NOMO-1 treated with DMSO at 0.1 percent for 48 hours (cell line): Measurements from ENCODE around the gene STXBP5.
"Not testable (repeated sequence)": the region's sequence is repeated elsewhere in the genome, so short reads cannot be mapped to it uniquely, and the experiment has no call there.

ENCODE experiments used
- DNase-seq: peaks from one replicate; lab custom pipeline; 2025; ENCODE audit not compliant: unreplicated experiment; lab: John Stamatoyannopoulos, UW

Gene STXBP5

DNA sequence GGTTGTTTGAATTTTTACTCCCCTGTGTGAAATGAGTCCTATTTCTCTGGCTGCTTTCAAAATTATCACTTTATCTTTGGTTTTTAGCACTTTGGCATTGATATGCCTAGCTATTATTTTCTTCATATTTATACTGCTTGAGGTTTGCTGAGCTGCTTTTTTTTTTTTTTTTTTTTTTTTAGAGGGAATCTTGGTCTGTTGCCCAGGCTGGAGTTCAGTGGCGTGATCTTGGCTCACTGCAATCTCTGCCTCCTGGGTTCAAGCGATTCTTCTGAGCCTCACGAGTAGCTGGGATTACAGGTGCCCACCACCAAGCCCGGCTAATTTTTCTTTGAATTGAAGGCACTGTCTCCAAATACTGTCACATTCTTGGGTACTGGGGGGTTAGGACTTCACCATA is 40.6 kb downstream of the STXBP5 start:
- no peak for DNase-seq

DNA sequence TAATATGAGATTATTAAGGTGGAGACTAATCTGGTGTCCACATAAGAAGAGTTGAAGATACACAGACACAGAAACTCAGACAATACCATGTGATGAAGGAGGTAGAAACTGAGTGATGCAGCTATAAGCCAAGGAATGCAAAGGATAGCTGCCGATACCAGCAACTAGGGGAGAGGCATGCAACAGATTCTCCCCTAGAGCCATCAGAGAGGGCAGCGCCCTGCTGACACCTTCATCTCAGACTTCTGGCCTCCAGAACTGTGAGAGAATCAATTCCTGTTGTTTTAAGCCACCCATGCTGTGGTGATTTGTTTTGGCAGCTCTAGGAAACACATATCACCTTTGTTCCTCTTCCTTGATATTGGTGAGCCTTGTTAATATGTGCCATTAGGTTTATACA is 41.5 kb downstream of the STXBP5 start:
- DNase-seq, result no peak

DNA sequence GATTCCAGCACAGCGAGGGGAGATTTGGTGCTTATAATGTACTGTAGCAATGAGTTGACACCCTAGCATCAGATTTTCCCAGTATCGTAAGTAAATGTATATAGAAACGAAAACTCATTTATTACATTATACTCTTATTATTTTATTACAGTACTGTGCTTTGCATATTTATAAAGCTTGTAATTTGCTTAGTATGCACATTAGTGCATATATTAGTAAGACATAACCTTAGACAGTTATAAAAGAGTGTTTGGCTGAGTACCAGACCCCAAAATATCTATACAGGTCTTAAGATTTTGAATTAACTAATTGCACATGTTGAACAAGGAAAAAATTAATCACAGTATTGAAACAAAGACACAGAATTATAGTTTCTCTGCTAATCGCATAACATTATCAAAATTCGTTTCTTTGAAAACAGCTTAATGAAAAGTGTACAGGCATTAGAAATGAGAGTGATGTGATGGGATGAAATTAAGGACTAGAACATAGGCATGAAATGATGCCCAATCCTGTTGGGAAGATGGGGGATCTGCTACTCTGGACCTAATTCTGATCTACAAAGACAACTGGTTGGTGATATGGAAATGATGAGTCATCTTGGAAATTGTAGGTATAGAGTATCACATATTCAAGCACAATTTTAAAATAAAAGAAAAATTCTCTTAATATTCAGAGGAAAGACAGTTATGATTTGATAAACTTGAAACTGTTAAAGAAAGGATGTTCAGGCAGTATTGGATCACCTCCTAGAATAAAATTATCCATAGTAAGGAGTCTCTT is 42.8 kb downstream of the STXBP5 start:
- no peak for DNase-seq

DNA sequence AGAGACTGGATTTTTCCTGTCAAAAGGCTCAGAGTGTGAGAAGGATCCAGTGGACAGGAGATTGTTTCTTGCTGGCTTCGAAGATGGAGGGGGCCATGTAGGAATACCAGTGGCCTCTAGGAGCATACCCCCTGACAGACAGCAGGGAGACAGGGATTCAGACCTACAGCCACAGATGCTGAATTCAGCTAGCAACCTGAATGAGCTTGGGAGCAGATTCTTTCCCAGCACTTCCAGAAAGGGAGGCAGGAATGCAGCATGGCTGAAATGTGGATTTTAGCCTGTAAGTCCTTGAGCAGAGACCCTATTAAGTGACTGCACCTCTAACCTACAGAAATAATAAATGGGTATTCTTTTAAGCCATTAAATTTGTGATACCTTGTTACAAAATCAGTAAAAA is 44.6 kb downstream of the STXBP5 start:
- DNase-seq, result no peak

DNA sequence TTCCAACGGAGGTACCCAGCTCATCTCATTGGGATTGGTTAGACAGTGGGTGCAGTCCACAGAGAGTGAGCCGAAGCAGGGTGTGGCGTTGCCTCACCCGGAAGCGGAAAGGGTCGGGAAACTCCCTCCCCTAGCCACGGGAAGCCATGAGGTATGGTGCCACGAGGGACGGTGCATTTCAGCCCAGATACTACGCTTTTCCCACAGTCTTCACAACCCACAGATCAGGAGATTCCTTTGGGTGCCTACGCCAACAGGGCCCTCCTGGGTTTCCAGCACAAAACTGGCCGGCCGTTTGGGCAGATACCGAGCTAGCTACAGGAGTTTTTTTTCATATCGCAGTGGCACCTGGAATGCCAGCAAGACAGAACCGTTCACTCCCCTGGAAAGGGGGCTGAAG is 46.9 kb downstream of the STXBP5 start:
- no peak for DNase-seq

DNA sequence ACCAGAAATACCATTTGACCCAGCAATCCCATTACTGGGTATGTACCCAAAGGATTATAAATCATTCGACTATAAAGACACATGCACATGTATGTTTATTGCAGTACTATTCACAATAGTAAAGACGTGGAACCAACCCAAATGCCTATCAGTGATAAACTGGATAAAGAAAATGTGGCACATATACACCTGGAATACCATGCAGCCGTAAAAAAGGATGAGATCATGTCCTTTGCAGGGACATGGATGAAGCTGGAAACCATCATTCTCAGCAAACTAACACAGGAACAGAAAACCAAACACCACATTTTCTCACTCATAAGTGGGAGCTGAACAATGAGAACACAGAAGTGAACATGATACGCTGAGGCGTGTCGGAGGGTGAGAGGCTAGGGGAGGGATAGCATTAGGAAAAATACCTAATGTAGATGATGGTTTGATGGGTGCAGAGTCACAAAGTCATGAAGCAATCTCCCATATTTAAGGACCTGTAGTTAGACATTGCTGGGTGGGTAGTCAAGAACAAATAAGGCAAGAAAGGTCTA is 50.8 kb downstream of the STXBP5 start:
- not testable (repeated sequence) for DNase-seq

DNA sequence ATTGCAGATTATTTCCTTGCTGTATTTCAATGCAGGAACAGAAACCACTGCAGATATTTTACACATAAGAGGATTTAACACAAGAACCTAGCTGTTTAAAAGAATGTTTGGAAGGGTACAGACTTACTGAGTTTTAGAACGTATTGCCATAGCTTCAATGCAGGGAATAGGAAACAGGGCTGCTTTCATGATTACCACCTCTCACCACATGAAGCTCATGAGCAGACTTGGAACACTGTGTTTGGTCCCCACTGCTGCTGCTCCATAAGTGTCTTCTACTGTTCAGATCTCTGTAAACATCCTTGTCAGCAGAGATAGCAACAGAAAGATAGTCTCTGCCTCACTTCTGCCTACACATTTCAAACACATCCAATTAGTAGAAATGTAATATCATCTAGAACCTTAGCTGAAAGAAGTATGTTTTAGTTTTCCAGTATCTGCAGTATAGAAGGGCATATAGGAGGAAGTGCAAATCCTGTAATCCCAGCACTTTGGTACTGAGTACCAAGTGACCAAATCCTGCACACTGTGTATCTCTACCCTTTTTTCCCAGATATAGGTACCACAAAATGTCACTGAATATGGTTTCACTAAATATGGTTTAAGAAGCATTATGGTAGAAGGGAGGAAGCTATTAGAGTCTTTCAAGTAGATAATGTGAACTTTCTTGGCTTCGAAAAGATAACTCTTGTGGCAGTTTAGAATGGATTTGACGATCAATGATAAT is 51.9 kb downstream of the STXBP5 start:
- no peak for DNase-seq

DNA sequence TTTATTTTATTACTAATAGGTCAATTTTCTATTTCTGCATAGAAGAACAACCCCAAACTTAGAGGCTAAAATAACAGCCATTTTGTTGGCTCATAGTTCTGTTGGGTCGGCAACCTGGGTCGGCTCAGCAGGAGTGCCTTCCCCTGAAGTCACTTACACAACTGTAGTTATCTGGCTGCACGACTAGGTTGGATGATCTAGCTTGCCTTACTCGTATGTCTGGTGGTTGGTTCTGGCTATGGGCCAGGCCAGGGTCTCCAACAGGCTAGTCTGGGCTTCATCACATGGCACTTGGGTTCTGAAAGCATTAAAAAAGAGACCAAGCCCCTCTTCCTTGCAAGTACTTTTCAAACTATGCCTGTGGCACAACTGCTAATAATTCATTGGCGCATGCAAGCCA is 53.5 kb downstream of the STXBP5 start:
- no peak for DNase-seq

DNA sequence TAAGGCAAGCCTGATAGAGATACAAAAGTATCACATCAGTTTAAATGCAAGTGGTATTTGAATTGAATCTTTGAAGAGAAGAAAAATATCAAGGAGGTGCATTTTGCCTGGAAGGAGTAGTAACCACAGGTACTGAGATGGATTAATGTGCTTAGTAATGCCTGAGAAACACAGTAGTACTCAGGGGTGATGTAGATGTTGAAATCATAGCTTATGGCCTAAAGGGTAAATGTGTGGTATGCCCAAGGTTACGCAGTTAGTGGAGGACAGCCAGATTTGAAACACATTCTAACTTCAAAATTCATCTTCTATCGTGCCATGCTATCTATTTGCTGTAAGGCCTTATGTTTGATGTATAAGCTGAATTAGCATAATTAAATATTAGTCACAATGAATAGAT is 55.9 kb downstream of the STXBP5 start:
- no peak for DNase-seq

DNA sequence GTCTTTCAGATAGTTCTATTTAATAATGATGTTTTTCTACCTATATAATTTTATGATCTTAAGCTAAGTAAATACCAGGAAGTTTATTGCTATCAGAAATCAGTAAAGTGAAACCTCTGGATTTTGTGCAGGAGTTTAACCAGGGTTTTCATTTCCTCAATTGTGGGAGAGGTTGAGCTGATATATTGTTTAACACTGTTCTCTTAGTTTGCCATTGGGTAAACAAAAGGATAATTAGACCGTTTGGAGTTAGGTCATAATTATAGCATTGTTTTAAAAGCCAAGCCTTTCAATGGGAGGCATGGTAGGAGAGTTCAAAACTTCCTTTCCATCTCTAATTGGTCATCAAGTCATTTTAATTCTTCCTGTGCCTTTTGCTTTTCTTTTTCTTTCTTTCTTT is 58.7 kb downstream of the STXBP5 start:
- DNase-seq, result peak; percentile 34

DNA sequence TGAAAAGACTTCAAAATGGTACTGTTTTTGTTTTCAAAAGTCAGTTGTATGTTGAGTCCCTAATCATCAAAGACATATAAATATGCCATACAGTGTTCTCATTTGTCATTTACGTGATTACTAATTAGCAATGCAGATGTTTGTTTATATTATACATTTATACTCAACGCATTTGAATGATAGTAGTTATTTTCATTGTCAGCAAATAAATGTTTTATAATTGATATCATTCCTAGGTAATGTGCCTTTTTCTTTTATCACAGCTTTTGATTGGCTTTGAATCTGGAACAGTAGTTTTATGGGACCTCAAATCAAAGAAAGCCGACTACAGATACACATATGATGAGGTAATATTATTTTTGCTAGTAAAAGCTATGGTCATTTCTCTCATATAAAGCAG is 62.6 kb downstream of the STXBP5 start:
- DNase-seq, result no peak

DNA sequence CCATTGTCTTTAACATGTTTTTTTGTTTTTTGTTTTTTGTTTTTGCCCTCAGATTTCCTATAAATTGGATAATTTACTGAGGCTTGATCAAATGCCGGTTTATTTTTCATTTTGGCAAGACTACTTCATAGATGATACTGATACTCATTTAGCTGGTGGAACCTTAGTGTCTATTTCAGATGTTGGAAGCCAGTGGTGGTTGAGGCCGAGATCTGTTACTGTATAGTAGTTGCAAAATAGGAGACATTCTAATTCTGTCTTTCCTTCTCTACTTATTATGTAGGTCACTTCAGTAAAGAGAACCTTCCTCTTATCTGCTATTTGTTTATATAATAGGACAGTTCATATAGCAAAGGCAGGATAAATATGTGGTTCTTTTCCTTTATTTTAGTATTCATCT is 63.4 kb downstream of the STXBP5 start:
- DNase-seq, result no peak

DNA sequence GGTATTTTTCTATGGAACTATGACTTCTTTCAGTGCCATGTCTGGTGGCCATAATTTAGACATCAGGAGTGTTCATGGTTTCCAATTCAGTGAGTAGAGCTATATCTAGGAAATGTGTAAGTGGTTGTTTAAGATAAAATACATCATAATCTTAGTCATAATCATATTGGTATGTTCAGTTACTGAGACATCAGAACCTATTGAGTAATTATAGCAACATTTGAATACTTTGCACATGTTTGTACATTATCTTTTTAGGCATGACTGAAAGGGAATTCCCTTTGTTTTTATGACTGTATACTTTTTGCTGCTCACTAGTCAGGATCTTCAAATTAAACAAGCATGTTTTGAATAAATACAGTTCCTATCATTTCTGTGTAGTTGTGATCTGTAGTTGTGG is 64.0 kb downstream of the STXBP5 start:
- no peak for DNase-seq

DNA sequence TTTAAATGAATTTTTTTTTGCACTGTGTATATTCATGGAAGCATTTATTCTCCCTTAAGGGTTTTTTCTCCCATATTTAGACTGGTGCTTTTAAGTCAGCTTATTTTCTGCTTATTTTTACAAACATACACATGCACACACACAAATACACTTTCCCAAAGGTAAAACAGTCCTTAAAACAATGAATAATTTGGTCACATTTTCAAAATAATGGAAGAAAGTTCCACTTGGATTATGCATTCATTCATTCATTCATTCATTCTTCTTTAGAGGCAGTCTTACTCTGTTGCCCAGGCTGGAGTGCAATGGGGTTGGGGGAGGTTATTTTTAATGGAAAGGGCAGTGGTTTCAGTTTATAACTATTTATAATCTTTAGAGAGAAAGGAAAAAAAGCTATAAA is 69.8 kb downstream of the STXBP5 start:
- DNase-seq, result no peak

DNA sequence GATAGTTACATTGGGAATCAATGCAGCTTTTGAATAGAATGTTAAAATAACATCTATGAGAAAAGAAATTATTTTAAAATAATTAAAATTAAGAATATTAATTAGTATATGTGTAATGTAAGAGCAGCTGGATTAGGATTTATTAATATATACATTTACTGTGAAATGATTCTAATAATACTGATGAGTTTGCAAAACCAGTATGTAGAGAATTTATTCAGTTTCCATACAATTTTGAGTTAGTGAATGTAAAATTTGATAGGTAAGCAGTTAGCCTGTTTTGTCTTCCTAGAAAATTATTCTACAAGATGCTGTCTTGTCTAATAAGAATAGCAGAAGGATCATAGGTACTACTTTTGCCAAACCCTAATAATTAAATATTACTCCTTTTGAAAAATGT is 70.6 kb downstream of the STXBP5 start:
- DNase-seq, result no peak

DNA sequence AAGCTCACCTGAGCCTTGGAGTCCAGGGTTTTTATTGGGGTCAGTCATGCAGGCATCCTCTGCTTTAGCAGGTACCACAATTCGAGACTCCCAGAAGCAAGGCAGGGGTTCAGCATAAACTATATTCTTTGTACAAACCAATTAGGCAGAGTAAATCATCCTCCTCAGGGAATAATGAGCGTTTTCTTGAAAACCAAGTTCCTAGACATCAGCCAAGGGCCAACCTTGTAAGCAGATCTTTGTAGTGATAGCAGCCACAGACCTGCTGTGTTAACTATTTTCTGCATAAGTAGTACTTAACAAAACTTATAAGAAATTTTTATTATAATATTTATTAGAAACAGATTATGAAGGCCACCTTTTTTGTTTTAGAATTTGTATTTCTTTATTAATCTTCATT is 74.7 kb downstream of the STXBP5 start:
- no peak for DNase-seq

DNA sequence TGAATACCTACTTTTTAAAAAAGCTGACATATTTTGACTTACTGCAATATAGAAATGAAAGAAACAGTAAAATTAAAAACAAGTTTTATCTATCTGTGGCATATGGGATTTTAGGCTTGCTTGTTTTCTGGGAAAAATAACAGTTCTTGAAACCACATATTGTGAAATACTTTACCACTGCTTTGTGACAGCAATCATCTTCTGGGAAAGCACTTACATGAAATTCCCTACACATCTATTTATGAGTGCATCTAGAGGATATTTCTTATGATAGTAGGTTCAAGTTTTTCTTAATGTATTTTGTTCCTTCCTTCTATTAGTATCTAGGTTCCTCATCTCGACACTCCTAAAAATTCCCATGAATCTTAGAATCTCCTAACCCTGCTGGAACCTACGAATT is 75.2 kb downstream of the STXBP5 start:
- no peak for DNase-seq

DNA sequence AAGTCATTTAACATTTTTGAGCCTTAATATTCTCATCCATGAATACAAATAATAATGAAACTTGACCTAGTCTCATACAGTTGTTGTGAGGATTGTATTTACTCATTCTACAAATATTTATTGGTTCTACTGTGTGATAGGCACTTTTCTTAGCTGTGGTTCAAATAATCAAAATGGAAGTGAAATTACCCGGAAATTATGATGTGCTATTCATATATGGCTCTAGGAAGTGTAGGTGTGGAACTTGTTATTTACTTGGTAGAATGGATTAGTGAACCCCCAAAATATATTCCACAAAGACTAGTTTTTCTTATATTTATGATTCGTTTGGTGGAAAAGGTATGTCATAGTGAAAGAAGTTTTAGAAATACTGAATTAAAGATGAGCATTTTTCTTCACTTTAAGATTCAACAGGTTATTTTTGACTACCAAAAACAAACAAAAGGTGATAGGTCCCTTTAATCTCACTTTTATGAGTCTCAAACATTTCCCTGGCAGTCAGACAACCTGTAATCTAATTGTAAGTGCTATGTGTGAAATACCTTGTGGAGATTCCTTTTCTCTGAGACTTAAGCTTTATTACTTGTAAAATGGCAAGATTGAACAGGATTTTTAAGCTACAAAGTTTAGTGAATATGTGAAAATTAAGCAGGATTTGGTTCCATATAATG is 77.8 kb downstream of the STXBP5 start:
- DNase-seq, result no peak

DNA sequence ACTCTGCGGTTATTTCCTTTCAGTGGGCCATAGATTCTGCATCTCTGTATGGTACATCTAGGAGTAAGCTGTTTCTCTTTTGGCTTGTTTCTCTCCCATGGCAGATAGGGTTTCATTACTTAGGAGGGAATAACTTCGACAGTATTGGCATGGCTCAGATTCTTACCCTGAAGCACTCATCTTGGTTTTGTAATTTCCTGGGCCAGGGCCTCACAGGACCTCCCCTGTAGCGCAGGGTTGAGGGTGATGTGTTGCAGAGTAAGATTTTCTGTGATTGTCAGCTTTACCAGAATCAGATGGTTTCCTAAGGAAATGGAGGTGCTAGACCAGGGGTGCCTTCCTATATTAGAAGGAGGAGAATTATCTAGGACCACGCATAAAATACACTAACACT is 78.3 kb downstream of the STXBP5 start:
- DNase-seq, result no peak

DNA sequence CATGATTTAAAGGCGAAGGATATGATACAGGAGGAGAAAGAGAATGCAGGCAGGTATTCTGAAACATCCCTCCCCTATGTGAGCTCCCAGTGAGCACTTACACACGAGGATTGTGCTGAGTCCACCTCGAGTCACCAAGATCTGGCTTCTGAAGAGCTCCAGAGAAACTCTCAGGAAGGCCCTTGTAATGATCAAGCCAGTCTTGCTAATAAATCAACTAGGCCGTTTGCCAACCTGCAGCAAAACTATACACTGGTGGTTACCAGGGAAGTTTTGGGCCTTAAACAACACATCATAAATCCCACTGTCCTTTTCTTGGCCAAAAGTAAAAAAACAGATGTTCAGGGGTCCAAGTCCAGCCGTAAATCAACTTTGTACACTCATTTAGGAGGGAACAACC is 79.2 kb downstream of the STXBP5 start:
- DNase-seq, result no peak

DNA sequence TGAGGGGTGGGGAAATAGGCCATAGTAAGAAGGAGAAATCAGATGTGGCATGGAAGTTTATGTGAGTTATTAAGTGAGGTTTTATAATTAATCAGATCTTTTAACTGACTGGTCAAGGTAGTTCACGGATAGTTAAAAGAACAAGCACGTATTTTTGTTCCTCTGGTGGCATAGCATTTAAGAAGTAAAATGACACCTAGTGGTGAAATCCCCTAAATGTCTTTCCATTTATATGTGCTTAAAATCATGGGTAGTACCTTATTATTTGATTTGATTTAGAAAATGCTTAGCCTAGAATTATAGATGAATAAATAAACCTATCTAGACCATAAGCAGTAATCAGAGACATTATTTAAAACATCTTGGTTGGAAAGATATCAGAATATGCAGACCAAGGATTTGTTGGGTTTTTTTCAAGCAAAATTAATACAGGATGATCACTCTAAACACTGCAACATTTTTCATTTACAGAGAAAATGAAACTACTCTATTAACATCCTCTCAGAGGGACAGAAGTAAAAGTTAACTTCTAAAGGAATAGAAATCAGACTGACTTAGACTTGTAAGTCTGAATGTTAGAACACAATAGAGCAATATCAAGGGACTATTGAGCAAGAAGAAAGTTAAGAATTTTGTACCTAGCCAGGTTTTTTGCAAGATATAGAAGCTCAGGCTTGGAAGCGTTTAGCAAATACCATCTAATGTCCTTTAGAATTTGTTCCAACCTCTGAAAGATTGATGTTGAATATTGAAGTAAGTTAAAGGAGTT is 81.1 kb downstream of the STXBP5 start:
- DNase-seq, result peak; percentile 62
